Spleen (tissue), 13 donors: Measurements from ENCODE around the gene CHRNA7. TPM values are rescaled to one million over a fixed set of nuclear protein-coding genes. Genes with fewer than 3 reads are reported as not detected.

Experiments used
- DNase-seq: peaks from one replicate; pipeline ENCODE4 v3.0.0-alpha.2; 2020
- H3K27ac ChIP-seq, 8 donors: fragments of 200-600 bp; sonication (generic) in 7 of 8; 1 replicate in 4 of 8; 2 replicates in 4 of 8; pipeline versions ENCODE4 v1.5.0 to v1.8.0; 2016 to 2021; ENCODE audit warnings: inconsistent platforms in 4 of 8, mild to moderate bottlenecking in 4 of 8, moderate library complexity in 1 of 8
- H3K27me3 ChIP-seq, 7 donors: fragments of 200-600 bp; sonication (generic) in 6 of 7; replicated peaks in 1 of 7; 1 replicate in 4 of 7; 2 replicates in 3 of 7; pipeline versions ENCODE4 v1.5.0 to v1.8.0; 2016 to 2021; ENCODE audit warnings: inconsistent platforms in 3 of 7, mild to moderate bottlenecking in 1 of 7
- H3K36me3 ChIP-seq, 6 donors: fragments of 200-600 bp; sonication (generic) in 5 of 6; 1 replicate in 4 of 6; 2 replicates in 2 of 6; pipeline versions ENCODE4 v1.5.0 to v1.8.0; 2016 to 2021; ENCODE audit warnings: inconsistent platforms in 2 of 6
- H3K4me1 ChIP-seq, 6 donors: fragments of 200-600 bp; sonication (generic) in 5 of 6; 1 replicate in 3 of 6; 2 replicates in 3 of 6; pipeline versions ENCODE4 v1.5.0 to v1.8.0; 2016 to 2021; ENCODE audit warnings: inconsistent platforms in 3 of 6
- H3K4me3 ChIP-seq, 8 donors: fragments of 200-600 bp; sonication (generic) in 7 of 8; 1 replicate in 4 of 8; 2 replicates in 4 of 8; pipeline versions ENCODE4 v1.5.0 to v1.8.0; 2016 to 2021; ENCODE audit warnings: inconsistent platforms in 4 of 8, mild to moderate bottlenecking in 4 of 8, moderate library complexity in 2 of 8
- H3K9me3 ChIP-seq, 8 donors: fragments of 200-600 bp; sonication (generic) in 7 of 8; 1 replicate in 4 of 8; 2 replicates in 4 of 8; pipeline versions ENCODE4 v1.5.0 to v1.8.0; 2016 to 2021; ENCODE audit warnings: inconsistent platforms in 4 of 8
- POLR2A ChIP-seq, 3 donors: fragments of 450-650 bp; IDR thresholded peaks; one replicate each; pipeline ENCODE4 v1.5.1; 2017; ENCODE audit warnings: antibody characterized with exemption in 3 of 3, mild to moderate bottlenecking in 1 of 3
- POLR2AphosphoS5 ChIP-seq, 3 donors: sonication (generic); formaldehyde crosslinking; IDR thresholded peaks; one replicate each; pipeline ENCODE4 v1.5.1; 2017; ENCODE audit warnings: antibody characterized with exemption in 3 of 3
- WGBS, 5 donors: extraction: QIAGEN DNeasy Blood & Tissue Kit in 3 of 5; methylation state at CpG; one replicate each; pipeline versions ENCODE4 v1.1.5 to v1.1.7; 2013 to 2018; 5-methylcytosine and 5-hydroxymethylcytosine counted together
- intact Hi-C: fragments of 100-400 bp; cut with DNase I; formaldehyde crosslinking; loops from one replicate; pipeline ENCODE4 v1.15.0; 2023; ENCODE audit warnings: low total_unique reads
- long read RNA-seq, 2 donors: transcript quantifications; one replicate each; lab custom pipeline, GENCODE V29; 2026
- polyA plus RNA-seq, 3 donors: library from polyadenylated mRNA; stranded (reverse); fragments of 200-250 nt; gene quantifications; one replicate each; pipeline ENCODE4 v1.2.1, GENCODE V29; 2013
- total RNA-seq, 7 donors: library from RNA; depleted of rRNA in 3 of 7; stranded (reverse); fragments of >200 nt in 3 of 7; fragmentation: NEBNext Ultra II Directional in 4 of 7; extraction: Animal tissue kit (Norgen Biotek cat#: 25700) in 4 of 7; gene quantifications; one replicate each; pipeline versions ENCODE4 v1.1.0 to v1.2.1, GENCODE V29; 2016 to 2021
- TF ChIP-seq, protein P1 (sequence below), 11 experiments: fragments of 200-600 bp in 7 of 11; fragments of 450-650 bp in 4 of 11; sonication (generic) in 4 of 11; IDR thresholded peaks in 8 of 11; conservative IDR thresholded peaks in 3 of 11; 1 replicate in 7 of 11; 2 replicates in 4 of 11; pipeline versions ENCODE4 v1.4.0 to v1.8.0; 2016 to 2021; ENCODE audit warnings: antibody characterized with exemption in 11 of 11, inconsistent platforms in 4 of 11, mild to moderate bottlenecking in 1 of 11
- donor health status: healthy with polysubstance abuse.
- donor health status: DM: no; HTN: no; CAD: no; lungs with moderate emphysema.
- donor health status: DM: no; HTN: no; CAD: no.
- donor health status: Bipolar disorder and iron deficiency.
- donor health status: healthy.
- donor health status: DM: no; HTN: no; CAD: no.
- donor health status: DM: yes; HTN: yes; CAD: no.

CHRNA7 gene
- total RNA-seq (10 to 100 TPM in 1 of 7 donors, 1 to 10 TPM in 6; 2.6 to 11.0 (median 5.8) TPM), polyA plus RNA-seq (under 1 TPM; 0.63 to 0.93 (median 0.77) TPM)
- long read RNA-seq, donor 1, full-length matches to known transcripts, result 6 of 6 reads
- long read RNA-seq, donor 1, partial matches to known transcripts, result 0 of 6 reads
- long read RNA-seq, donor 1, other reads (novel, unspliced or antisense), result 0 of 6 reads
- long read RNA-seq, donor 2, full-length matches to known transcripts, result 7 of 7 reads
- long read RNA-seq, donor 2, partial matches to known transcripts, result 0 of 7 reads
- long read RNA-seq, donor 2, other reads (novel, unspliced or antisense), result 0 of 7 reads

DNA sequence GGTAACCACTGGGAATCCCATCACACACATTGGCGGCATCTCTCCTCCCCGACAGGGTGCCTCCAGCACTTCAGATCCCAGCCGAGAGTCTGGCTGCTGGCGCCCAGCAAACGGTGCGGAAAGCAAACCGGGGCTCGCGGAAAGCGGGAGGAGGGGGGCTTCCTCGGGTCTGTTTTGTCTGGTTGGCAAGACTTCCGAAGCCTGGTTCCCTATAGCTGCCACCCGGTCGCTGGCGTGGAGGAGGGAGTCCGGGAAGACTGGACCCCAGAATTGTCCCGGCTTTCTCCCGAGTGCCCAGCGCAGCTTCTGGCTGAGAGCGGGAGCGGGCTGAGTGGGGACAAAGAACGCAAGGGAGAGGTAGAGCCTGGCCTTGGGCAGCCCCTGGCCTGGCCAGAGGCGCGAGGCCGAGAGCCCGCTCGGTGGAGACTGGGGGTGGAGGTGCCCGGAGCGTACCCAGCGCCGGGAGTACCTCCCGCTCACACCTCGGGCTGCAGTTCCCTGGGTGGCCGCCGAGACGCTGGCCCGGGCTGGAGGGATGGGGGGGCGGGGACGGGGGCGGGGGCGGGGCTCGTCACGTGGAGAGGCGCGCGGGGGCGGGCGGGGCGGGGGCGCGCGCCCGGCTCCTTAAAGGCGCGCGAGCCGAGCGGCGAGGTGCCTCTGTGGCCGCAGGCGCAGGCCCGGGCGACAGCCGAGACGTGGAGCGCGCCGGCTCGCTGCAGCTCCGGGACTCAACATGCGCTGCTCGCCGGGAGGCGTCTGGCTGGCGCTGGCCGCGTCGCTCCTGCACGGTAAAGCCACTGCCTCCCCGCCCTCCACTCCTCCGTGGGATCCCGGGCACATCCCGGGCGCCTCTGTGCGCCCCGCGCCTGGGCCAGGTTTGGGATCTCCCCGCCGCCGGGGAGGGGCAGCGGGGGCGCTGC lies at the start of gene CHRNA7:
TSS of gene CHRNA7 (plus strand) at position 654 of the 920 bp plus-strand sequence. CDS start at position 734, 80 bp downstream.
- WGBS, 5 donors, result 0 to 1% (median 1%) methylated on average over 34 to 92 of the region's 92 CpGs
- peak; percentile 79 for DNase-seq

DNA sequence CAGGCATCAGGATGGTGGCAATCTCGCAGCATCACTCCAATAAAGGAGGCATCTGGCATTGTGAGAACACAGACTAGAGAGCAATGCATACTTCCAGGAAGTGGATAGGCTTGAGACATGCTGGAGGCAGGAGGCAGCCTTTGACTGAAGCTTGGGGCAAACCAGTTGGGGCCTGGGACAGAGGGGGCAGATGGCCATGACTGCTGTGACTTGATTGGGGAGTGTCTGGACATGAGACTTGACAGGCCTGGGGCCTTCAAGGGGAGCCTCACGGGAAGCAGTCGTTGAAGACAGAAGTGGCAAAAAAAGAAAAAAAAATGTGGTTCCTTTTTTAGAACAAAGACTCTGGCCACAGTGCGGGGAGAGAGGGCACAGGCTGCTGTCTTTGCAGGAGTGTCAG lies 44.7 kb upstream of the CHRNA7 start:
- Histone ChIP-seq H3K36me3 (no peaks in the 10 kb centered on the region), H3K27ac (no peak overlapping the region), H3K27me3 (no peaks in the 10 kb centered on the region), H3K9me3 (peaks cover 0 to 6% (median 0%) of the 10 kb centered on the region in 8 donors), H3K4me1 (no peaks in the 10 kb centered on the region), H3K4me3 (no peak overlapping the region)
- 15 to 30% (median 22%) methylated on average over 4 of the region's 4 CpGs for WGBS, 5 donors
- intact Hi-C loops, result no loop called here
- TF ChIP-seq, protein P1, sequence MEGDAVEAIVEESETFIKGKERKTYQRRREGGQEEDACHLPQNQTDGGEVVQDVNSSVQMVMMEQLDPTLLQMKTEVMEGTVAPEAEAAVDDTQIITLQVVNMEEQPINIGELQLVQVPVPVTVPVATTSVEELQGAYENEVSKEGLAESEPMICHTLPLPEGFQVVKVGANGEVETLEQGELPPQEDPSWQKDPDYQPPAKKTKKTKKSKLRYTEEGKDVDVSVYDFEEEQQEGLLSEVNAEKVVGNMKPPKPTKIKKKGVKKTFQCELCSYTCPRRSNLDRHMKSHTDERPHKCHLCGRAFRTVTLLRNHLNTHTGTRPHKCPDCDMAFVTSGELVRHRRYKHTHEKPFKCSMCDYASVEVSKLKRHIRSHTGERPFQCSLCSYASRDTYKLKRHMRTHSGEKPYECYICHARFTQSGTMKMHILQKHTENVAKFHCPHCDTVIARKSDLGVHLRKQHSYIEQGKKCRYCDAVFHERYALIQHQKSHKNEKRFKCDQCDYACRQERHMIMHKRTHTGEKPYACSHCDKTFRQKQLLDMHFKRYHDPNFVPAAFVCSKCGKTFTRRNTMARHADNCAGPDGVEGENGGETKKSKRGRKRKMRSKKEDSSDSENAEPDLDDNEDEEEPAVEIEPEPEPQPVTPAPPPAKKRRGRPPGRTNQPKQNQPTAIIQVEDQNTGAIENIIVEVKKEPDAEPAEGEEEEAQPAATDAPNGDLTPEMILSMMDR (IDR thresholded peaks at IDR 0.05 in 8 of 11, conservative IDR thresholded peaks at IDR 0.05 in 3 of 11), result no peak
- TF ChIP-seq POLR2AphosphoS5 (IDR thresholded peaks at IDR 0.05) (no peak), POLR2A (IDR thresholded peaks at IDR 0.05) (no peak)
- no peak for DNase-seq

More for the DNA sequence above, at the start of gene CHRNA7:
- Histone ChIP-seq H3K27ac (peak within 1 kb of the TSS in 4 of 8 donors; percentile 20 to 66 (median 48)), H3K36me3 (no peaks in the 10 kb centered on the region), H3K4me1 (peaks cover 0 to 34% (median 18%) of the 10 kb centered on the region in 6 donors), H3K27me3 (peaks cover 0 to 66% (median 38%) of the 10 kb centered on the region in 7 donors), H3K9me3 (no peaks in the 10 kb centered on the region), H3K4me3 (peak within 1 kb of the TSS in 7 of 8 donors; percentile 37 to 76 (median 51))
- intact Hi-C loops, result no loop called here
- TF ChIP-seq POLR2A (IDR thresholded peaks at IDR 0.05) (no peak), POLR2AphosphoS5 (IDR thresholded peaks at IDR 0.05) (peak in 1 of 3 donors; percentile 66)
- TF ChIP-seq, protein P1 (IDR thresholded peaks at IDR 0.05 in 8 of 11, conservative IDR thresholded peaks at IDR 0.05 in 3 of 11), result peak in 7 of 11 experiments; percentile 7 to 55 (median 34)

DNA sequence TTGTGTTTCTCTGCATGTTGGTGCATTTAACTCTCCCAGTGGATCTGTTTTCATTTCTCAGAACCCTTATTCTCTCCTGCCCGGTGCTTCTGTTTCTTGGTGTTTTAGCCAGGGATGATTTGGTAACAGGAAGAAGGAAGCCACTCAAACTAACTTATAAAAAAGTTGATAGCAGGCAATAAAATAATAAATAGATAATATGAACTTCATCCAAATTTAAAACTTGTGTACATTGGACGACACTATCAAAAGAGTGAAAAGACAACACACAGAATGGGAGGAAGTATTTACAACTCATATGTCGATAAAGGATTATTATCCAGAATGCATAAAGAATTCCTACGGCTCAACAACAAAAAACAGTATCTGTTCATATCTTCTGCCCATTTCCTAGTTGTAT lies 37.3 kb upstream of the CHRNA7 start:
- intact Hi-C loops, result no loop called here
- WGBS, 5 donors, result 76 to 94% (median 92%) methylated on average over 4 of the region's 4 CpGs
- Histone ChIP-seq H3K27me3 (peaks cover 0 to 10% (median 0%) of the 10 kb centered on the region in 7 donors), H3K4me3 (no peak overlapping the region), H3K36me3 (no peaks in the 10 kb centered on the region), H3K27ac (no peak overlapping the region), H3K9me3 (peaks cover 0 to 6% (median 0%) of the 10 kb centered on the region in 8 donors), H3K4me1 (no peaks in the 10 kb centered on the region)
- no peak for DNase-seq
- TF ChIP-seq POLR2AphosphoS5 (IDR thresholded peaks at IDR 0.05) (no peak), POLR2A (IDR thresholded peaks at IDR 0.05) (no peak)
- TF ChIP-seq, protein P1 (IDR thresholded peaks at IDR 0.05 in 8 of 11, conservative IDR thresholded peaks at IDR 0.05 in 3 of 11), result no peak
